Naive thymus-derived CD4-positive, alpha-beta T cell (primary cell): ENCODE results near the gene PPIAL4G. TPM values are rescaled to one million over a fixed set of nuclear protein-coding genes. Genes with fewer than 3 reads are reported as not detected.
"Not testable (repeated sequence)": the region's sequence is repeated elsewhere in the genome, so short reads cannot be mapped to it uniquely, and the experiment has no call there.

Experiments
- ATAC-seq: fragments of 150-1000 bp; cut with Tn5 transposase; 2 replicates; pipeline ENCODE4 v1.10.0; 2021; ENCODE audit warnings: mild to moderate bottlenecking, moderate library complexity
- CTCF ChIA-PET: fragments of 350-600 bp; sonication (Branson Sonifier 250); formaldehyde crosslinking; loops from one replicate; lab custom pipeline; 2021; ENCODE audit warnings: antibody characterized with exemption; lab: Charles Lee
- POLR2A ChIA-PET: fragments of 350-600 bp; sonication (Branson Sonifier 250); formaldehyde crosslinking; loops from one replicate; lab custom pipeline; 2021; ENCODE audit warnings: antibody characterized with exemption, inconsistent platforms; lab: Charles Lee
- DNase-seq, 9 donors: peaks; one replicate each; pipeline versions ENCODE4 v3.0.0 to v3.0.0-alpha.2; 2020 to 2022; ENCODE audit warnings: mixed read lengths in 1 of 9
- H3K27ac ChIP-seq: one replicate; pipeline ENCODE4 v1.7.0; 2013; ENCODE audit warnings: mild to moderate bottlenecking, low read depth, low read length, moderate library complexity
- H3K27me3 ChIP-seq, 2 donors: one replicate each; pipeline ENCODE4 v1.7.0; 2013; ENCODE audit warnings: low read length in 2 of 2, mild to moderate bottlenecking in 2 of 2, moderate library complexity in 2 of 2; ENCODE audit not compliant: control insufficient read depth in 2 of 2, insufficient read depth in 2 of 2
- H3K36me3 ChIP-seq, 3 experiments: 1 replicate in 2 of 3; 2 replicates in 1 of 3; pipeline ENCODE4 v1.7.0; 2013; ENCODE audit warnings: low read length in 3 of 3, mild to moderate bottlenecking in 3 of 3, moderate library complexity in 1 of 3; ENCODE audit not compliant: insufficient read depth in 3 of 3, control insufficient read depth in 2 of 3
- H3K4me1 ChIP-seq, 2 donors: one replicate each; pipeline ENCODE4 v1.7.0; 2013; ENCODE audit warnings: low read length in 2 of 2, mild to moderate bottlenecking in 2 of 2, moderate library complexity in 1 of 2; ENCODE audit not compliant: control insufficient read depth in 2 of 2, insufficient read depth in 2 of 2
- H3K4me3 ChIP-seq: 2 replicates; pipeline ENCODE4 v1.7.0; 2013; ENCODE audit warnings: mild to moderate bottlenecking, low read length
- H3K9me3 ChIP-seq, 3 experiments: 1 replicate in 2 of 3; 2 replicates in 1 of 3; pipeline ENCODE4 v1.7.0; 2013; ENCODE audit warnings: low read length in 3 of 3; ENCODE audit not compliant: control insufficient read depth in 2 of 3
- H3K27ac Mint-ChIP-seq, 9 donors: one replicate each; pipeline ENCODE4 v1.8.0; 2020 to 2022; ENCODE audit warnings: mixed read lengths in 9 of 9, mild to moderate bottlenecking in 8 of 9, moderate library complexity in 5 of 9, inconsistent platforms in 2 of 9
- H3K27me3 Mint-ChIP-seq, 5 donors: one replicate each; pipeline ENCODE4 v1.8.0; 2021 to 2022; ENCODE audit warnings: mixed read lengths in 5 of 5, mild to moderate bottlenecking in 1 of 5
- H3K36me3 Mint-ChIP-seq, 5 donors: one replicate each; pipeline ENCODE4 v1.8.0; 2020 to 2022; ENCODE audit warnings: mixed read lengths in 5 of 5, mild to moderate bottlenecking in 3 of 5, inconsistent platforms in 1 of 5
- H3K4me1 Mint-ChIP-seq, 7 donors: one replicate each; pipeline ENCODE4 v1.8.0; 2020 to 2022; ENCODE audit warnings: mixed read lengths in 7 of 7, mild to moderate bottlenecking in 3 of 7, inconsistent platforms in 1 of 7
- H3K4me3 Mint-ChIP-seq, 10 donors: one replicate each; pipeline ENCODE4 v1.8.0; 2020 to 2022; ENCODE audit warnings: mild to moderate bottlenecking in 10 of 10, mixed read lengths in 10 of 10, moderate library complexity in 6 of 10, inconsistent platforms in 2 of 10
- H3K9me3 Mint-ChIP-seq, 11 donors: one replicate each; pipeline ENCODE4 v1.8.0; 2020 to 2022; ENCODE audit warnings: mixed read lengths in 11 of 11, mild to moderate bottlenecking in 4 of 11, inconsistent platforms in 1 of 11, moderate library complexity in 1 of 11
- intact Hi-C, 2 donors: fragments of 100-400 bp; cut with micrococcal nuclease; formaldehyde crosslinking; loops; one replicate each; pipeline ENCODE4 v1.15.1; 2023
- polyA plus RNA-seq, 2 donors: library from polyadenylated mRNA; unstranded; fragments of 300-500 nt; fragmentation: Illumina TruSeq; gene quantifications; one replicate each; pipeline ENCODE4 v1.2.3, GENCODE V29; 2021
- total RNA-seq, 6 experiments: library from RNA in 5 of 6; stranded (reverse) in 5 of 6; gene quantifications; 1 replicate in 5 of 6; 2 replicates in 1 of 6; pipeline ENCODE4 v1.2.3 and lab custom pipeline; 2021 to 2026

PPIAL4G gene
- total RNA-seq (1 to 10 TPM in 2 of 5 experiments, under 1 TPM in 3; 0.27 to 5.8 (median 0.94) TPM), polyA plus RNA-seq (under 1 TPM; 0.05 to 0.09 TPM), total RNA-seq (lab: John Stamatoyannopoulos, UW) (not detected)

DNA sequence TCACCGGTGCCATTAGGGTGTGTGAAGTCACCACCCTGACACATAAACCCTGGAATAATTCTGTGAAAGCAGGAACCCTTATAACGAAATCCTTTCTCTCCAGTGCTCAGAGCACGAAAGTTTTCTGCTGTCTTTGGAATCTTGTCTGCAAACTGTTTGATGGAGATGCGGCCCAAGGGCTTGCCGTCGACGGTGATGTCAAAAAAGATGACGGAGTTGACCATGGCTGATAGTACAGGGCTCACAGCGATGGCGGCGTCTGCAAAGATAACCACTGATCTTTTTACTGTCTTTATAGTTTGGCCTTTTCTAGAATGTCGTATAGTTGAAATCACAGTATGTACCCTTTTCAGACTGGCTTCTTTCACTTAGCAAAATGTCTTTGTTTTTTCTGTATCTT is at the start of gene PPIAL4G:
TSS of gene PPIAL4G (minus strand) at position 274 of the 400 bp plus-strand sequence. CDS start at position 224, 50 bp downstream.
- DNase-seq, H3K4me3 ChIP-seq, H3K9me3 Mint-ChIP-seq, CTCF ChIA-PET, ATAC-seq, POLR2A ChIA-PET, H3K36me3 ChIP-seq, H3K27me3 Mint-ChIP-seq, H3K4me1 Mint-ChIP-seq, intact Hi-C loops, H3K9me3 ChIP-seq, H3K4me1 ChIP-seq, H3K36me3 Mint-ChIP-seq, H3K27me3 ChIP-seq: not testable (repeated sequence)
- Mint-ChIP-seq H3K27ac (peak within 1 kb of the TSS in 8 of 9 donors; percentile 19 to 94 (median 87)), H3K4me3 (peak within 1 kb of the TSS in 6 of 10 donors; percentile 13 to 52 (median 42))
- H3K27ac ChIP-seq: peak within 1 kb of the TSS; percentile 45

GRCh38 chr1:148532158-148532557 is 49.1 kb upstream of the PPIAL4G start:
- H3K36me3 Mint-ChIP-seq, H3K9me3 ChIP-seq, H3K27ac Mint-ChIP-seq, DNase-seq, H3K4me3 ChIP-seq, H3K27ac ChIP-seq, H3K27me3 ChIP-seq, H3K36me3 ChIP-seq, ATAC-seq, H3K27me3 Mint-ChIP-seq, H3K4me1 Mint-ChIP-seq, H3K9me3 Mint-ChIP-seq, H3K4me3 Mint-ChIP-seq, CTCF ChIA-PET, POLR2A ChIA-PET, H3K4me1 ChIP-seq, intact Hi-C loops: not testable (repeated sequence)

- H3K36me3 Mint-ChIP-seq, POLR2A ChIA-PET, H3K4me1 ChIP-seq, H3K9me3 Mint-ChIP-seq, H3K27me3 Mint-ChIP-seq, H3K4me1 Mint-ChIP-seq, CTCF ChIA-PET, H3K36me3 ChIP-seq, H3K27me3 ChIP-seq, ATAC-seq, H3K4me3 ChIP-seq, H3K9me3 ChIP-seq: not testable (repeated sequence)
- peak overlapping the region; percentile 69 to 89 (median 80) for H3K4me3 Mint-ChIP-seq
- DNase-seq: peak; percentile 50 to 80 (median 72)
- H3K27ac ChIP-seq: peak overlapping the region; percentile 14
- H3K27ac Mint-ChIP-seq: peak overlapping the region; percentile 74 to 95 (median 92)
- intact Hi-C loops: loop anchor here (10.0 kb wide), 1 partner anchor 154 kb away; no protein-coding TSS in a partner anchor
These were observed 46.0 kb upstream of the PPIAL4G start for GRCh38 chr1:148529101-148529567.

GRCh38 chr1:148528591-148528990 is 45.5 kb upstream of the PPIAL4G start:
- POLR2A ChIA-PET, H3K9me3 ChIP-seq, H3K4me1 ChIP-seq, H3K9me3 Mint-ChIP-seq, H3K36me3 ChIP-seq, H3K27me3 Mint-ChIP-seq, ATAC-seq, H3K4me1 Mint-ChIP-seq, H3K27me3 ChIP-seq, H3K36me3 Mint-ChIP-seq, H3K27ac ChIP-seq, CTCF ChIA-PET, H3K4me3 ChIP-seq: not testable (repeated sequence)
- DNase-seq: peak in 7 of 9 donors; percentile 41 to 73 (median 63)
- Mint-ChIP-seq H3K4me3 (peak overlapping the region in 4 of 10 donors; percentile 69 to 89 (median 82)), H3K27ac (peak overlapping the region in 3 of 9 donors; percentile 85 to 95 (median 86))
- intact Hi-C loops: loop anchor here (10.0 kb wide), 1 partner anchor 154 kb away; no protein-coding TSS in a partner anchor

DNA sequence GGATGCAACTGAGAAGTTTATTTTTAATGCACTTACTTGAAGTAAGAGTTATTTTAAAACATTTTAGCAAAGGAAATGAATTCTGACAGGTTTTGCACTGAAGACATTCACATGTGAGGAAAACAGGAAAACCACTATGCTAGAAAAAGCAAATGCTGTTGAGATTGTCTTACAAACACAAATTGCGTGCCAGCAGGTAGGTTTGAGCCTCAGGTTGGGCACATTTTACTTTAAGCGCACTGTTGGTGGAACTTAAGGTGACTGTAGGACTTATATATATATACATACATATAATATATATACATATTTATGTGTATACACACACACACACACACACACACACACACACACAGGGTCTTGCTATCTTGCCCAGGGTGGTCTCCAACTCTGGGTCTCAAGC is 43.5 kb upstream of the PPIAL4G start:
- POLR2A ChIA-PET, CTCF ChIA-PET, ATAC-seq, H3K36me3 ChIP-seq, H3K4me3 Mint-ChIP-seq, H3K27ac ChIP-seq, H3K9me3 ChIP-seq, H3K27me3 ChIP-seq, H3K36me3 Mint-ChIP-seq, H3K27me3 Mint-ChIP-seq, H3K27ac Mint-ChIP-seq, H3K4me3 ChIP-seq, H3K4me1 ChIP-seq: not testable (repeated sequence)
- peak in 5 of 9 donors; percentile 7 to 50 (median 43) for DNase-seq
- Mint-ChIP-seq H3K4me1 (peaks cover 0 to 16% (median 0%) of the 10 kb centered on the region in 7 donors), H3K9me3 (peaks cover 0 to 11% (median 0%) of the 10 kb centered on the region in 11 donors)
- intact Hi-C loops: loop anchor here (10.0 kb wide), 1 partner anchor 152 kb away; no protein-coding TSS in a partner anchor

GRCh38 chr1:148523205-148524144 is 40.4 kb upstream of the PPIAL4G start:
- H3K4me1 ChIP-seq, H3K4me3 ChIP-seq, H3K36me3 ChIP-seq, H3K36me3 Mint-ChIP-seq, CTCF ChIA-PET, H3K9me3 Mint-ChIP-seq, H3K9me3 ChIP-seq, H3K27me3 ChIP-seq, H3K27me3 Mint-ChIP-seq: not testable (repeated sequence)
- peak overlapping the region; percentile 93 to 99 (median 99) for H3K27ac Mint-ChIP-seq
- H3K27ac ChIP-seq: peak overlapping the region; percentile 79
- POLR2A ChIA-PET: interaction anchor here (0.6 to 0.9 kb wide), 7 partner anchors 100 to 151 kb away, joined by 3 to 6 read pairs (median 3); no protein-coding TSS in a partner anchor
- ATAC-seq (peak; percentile 30), DNase-seq (peak in 4 of 9 donors; percentile 12 to 45 (median 38))
- H3K4me3 Mint-ChIP-seq: peak overlapping the region; percentile 92 to 100 (median 98)
- H3K4me1 Mint-ChIP-seq: peaks cover 0 to 11% (median 0%) of the 10 kb centered on the region in 7 donors
- intact Hi-C loops: loop anchor here (10.0 kb wide), 1 partner anchor 149 kb away; no protein-coding TSS in a partner anchor
